Activated CD4-positive, alpha-beta T cell treated with anti-CD3 and anti-CD28 coated beads, Interleukin-2, Interleukin-4, amounts not matched to agents 100 ng/mL and 50 ng/mL, durations not matched to agents 16 hours and 8 hours (primary cell): ENCODE measurements around the gene MIF.
"Not testable (repeated sequence)": the region's sequence is repeated elsewhere in the genome, so short reads cannot be mapped to it uniquely, and the experiment has no call there.

Source experiments
- DNase-seq: peaks from one replicate; pipeline ENCODE4 v3.0.0-alpha.2; 2020; ENCODE audit warnings: low spot score

Gene MIF

DNA sequence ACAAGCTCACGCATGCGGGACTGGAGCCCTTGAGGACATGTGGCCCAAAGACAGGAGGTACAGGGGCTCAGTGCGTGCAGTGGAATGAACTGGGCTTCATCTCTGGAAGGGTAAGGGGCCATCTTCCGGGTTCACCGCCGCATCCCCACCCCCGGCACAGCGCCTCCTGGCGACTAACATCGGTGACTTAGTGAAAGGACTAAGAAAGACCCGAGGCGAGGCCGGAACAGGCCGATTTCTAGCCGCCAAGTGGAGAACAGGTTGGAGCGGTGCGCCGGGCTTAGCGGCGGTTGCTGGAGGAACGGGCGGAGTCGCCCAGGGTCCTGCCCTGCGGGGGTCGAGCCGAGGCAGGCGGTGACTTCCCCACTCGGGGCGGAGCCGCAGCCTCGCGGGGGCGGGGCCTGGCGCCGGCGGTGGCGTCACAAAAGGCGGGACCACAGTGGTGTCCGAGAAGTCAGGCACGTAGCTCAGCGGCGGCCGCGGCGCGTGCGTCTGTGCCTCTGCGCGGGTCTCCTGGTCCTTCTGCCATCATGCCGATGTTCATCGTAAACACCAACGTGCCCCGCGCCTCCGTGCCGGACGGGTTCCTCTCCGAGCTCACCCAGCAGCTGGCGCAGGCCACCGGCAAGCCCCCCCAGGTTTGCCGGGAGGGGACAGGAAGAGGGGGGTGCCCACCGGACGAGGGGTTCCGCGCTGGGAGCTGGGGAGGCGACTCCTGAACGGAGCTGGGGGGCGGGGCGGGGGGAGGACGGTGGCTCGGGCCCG lies at the start of gene MIF:
TSS of gene MIF (plus strand) at position 439 of the 765 bp plus-strand sequence. CDS start at position 531, 92 bp downstream.
- DNase-seq, result peak; percentile 98

DNA sequence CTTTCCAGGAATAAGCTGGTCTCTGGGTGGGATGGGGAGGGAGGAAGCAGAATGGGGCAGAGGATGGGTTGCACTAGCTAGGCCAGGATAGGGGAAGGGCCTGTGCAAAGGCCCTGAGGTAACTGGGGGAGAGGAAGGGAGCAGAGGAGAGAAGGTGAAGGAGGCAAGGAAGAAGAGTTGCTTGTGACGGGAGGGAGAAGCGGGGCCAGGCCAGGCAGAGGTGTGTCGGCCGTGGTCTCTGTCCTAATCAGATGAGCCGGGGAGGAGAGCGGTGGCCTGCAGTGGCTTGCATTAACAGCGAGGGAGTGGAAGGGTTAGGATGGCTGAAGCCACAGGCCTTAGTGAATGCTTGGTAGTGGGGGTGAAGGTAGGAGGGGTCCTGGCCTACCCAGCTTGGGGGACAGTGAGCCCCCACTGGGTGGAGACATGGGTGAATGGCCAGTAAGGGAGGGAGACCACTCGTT lies 49.4 kb upstream of the MIF start:
- no peak for DNase-seq

DNA sequence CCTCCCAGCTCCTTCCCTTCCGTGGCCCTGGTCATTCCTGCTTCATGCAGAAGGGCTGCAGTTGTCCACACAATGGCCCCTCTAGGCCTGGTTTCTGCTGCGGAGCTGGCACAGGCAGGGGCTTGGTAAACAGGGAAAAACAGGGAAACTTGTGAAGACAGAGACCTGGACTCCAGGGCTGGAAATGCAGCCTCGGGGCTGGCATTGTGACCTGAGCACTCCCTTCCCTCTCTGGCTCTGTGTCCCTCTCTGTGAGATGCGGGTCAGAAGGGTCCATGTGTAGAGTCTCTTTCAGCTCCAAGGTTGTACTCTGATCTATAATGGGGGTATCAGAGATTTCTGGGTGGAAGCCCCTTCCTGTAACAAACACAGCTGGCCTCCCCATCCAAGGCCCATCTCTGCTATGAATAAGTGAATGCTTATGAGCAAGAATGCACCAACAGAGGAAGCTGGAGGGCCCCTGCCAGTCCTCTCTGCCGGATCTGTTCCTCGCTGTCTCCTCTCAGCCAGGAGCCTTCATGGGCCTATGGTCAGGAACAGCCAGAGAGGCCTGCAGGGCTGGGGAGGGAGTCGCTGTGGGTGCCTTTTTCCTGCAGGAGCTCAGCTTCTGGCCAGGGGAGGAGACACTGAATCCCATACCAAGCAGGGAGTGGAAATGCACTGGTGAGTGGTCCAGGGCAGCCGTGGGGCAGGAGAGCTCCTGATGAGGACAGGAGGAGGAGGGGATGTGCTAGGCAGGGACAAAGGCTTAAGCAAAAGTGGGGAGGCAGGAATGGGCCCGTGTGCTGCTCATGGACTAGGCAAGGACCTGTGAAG lies 48.7 kb upstream of the MIF start:
- no peak for DNase-seq

DNA sequence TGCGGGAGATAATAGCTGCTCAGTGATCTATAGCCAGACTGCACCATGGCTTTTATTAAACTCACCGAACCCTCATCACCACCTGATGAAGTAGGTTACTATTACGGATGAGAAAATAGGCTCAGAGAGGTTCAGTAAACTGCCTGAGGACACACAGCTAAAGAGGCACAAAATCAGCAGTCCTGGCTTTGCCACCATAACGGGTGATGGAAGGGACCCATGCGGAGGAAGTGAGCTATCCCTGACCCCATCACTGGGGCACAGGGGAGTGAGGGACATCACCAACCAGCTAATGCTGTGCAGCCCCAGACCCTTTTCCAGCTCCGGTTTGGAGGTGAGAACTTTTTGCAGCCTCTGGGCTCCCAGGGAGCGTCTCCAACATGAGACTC lies 48.1 kb upstream of the MIF start:
- DNase-seq, result no peak

DNA sequence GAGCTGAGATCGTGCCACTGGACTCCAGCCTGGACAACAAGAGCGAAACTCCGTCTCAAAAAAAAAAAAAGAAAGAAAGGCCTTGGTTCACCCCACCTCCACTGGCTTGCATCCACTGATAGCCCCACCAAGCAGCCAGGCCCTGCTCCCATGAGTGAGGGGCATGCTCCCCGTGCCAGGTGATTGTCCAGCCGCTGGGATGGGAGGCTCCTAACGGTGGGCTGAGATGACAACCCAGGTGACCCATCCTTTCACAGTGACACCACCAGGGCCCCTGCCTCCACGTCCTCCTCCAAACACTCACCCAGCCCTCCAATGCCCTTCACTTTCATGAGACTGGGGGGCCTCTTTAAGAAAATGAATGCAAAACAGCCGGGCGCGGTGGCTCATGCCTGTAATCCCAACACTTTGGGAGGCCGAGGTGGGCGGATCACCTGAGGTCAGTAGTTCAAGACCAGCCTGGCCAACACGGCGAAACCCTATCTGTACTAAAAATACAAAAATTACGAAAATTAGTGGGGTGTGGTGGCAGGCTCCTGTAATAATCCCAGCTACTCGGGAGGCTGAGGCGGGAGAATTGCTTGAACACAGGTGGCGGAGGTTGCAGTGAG lies 46.8 kb upstream of the MIF start:
- DNase-seq, result no peak

DNA sequence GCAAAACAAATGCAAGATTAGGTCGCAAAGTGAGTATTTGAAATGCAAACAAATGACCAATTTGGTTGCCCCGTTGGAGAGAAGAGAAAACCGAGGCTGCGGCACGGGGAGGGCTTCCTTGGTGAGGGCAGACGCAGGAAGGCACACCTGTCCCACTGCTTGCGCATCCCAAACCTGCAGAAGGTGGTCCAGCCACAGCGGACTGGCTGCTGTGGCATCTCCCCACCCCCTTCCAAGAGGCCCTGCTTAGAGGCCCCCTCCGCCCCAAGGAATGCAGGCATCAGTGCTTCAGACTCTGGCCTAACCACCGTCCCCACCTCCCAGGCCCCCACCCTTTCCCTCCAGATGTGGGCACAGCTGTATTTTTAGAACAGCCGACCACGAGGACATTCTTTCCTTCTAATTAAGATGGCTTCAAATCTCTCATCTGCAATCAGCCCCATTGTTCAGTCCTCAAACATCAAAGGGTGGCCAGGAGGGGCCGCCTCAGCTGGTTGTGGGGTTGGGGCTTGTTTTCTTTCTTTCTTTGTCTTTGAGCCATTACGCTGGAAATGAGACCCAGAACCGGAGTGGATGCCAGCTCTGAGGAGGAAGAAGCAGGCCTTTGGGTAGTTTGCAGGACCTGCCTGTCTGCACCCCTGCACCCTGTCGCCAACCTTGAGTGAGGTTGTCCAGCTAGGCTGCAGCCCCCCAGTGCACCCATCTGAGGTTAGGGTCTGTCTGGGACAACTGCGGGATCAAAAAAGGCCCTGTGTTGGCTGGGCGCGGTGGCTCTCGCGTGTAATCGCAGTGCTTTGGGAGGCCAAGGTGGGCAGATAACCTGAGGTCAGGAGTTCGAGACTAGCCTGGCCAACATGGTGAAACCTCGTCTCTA lies 46.0 kb upstream of the MIF start:
- DNase-seq, result no peak

DNA sequence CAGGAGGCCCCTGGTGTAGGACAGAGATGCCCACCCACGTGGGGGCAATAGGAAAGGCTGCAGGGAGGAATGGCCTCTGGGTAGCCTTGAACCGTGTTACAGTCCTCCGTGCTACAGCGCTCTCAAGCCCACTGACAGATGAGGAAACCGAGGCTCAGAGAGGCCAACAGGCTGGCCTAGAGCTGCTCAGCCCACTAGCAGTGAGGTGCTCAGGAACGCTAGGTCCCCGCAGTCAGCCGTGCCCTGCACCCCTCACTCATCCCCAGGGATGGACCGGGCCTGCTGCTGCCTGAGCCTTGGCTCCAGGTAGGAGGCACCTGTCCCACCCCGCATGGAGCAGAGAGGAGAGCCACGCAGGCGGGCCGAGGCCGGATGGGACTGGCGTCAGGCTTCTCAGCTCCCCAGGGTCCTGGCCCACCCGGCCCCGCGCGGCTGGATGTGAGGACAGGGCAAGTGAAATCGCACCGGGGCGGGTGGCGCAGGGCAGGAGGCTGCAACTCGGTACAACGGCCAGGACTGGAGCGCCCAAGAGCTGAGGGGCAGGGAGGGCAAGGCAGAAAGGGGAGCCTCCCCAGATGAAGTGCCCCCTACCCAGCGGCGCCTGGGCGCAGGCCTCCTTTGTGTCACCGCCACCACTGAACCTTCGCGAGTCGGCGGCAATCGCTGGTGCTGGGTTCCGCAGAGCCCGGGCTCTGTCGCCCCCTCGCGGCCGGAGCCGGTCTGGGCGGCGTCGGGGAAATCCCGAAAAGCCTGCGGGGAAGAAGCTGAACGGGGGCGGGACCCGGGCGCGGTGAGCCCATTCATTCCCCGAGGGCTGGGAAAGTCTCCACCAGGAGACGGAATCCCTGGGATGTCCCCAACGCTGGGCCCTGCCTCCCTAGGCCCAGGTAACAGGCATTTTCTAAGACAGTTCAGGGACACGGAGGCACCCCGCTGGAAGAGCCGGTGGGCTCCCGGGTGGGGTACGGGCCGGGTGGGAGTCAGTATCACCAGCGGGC lies 44.9 kb upstream of the MIF start:
- peak; percentile 85 for DNase-seq

DNA sequence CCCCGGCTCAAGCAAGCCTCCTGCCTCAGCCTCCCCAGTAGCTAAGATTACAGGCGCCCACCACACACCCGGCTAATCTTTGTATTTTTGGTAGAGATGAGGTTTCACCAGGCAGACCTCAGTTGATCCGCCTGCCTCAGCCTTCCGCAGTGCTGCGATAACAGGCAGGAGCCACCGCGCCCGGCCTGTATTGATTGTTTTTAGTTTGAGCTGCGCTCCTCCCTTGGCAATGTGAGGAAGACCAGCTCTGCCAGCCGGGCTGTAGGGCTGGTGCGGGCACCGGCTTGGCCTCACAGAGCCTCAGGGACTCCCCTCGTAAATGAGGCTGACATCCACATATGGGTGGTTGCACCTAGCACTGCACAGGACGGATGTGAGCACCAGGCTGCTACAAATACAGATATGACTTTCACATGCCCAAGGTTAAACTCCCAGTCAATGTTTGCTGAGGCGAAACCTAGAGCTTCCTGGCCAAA lies 44.0 kb upstream of the MIF start:
- DNase-seq, result no peak

DNA sequence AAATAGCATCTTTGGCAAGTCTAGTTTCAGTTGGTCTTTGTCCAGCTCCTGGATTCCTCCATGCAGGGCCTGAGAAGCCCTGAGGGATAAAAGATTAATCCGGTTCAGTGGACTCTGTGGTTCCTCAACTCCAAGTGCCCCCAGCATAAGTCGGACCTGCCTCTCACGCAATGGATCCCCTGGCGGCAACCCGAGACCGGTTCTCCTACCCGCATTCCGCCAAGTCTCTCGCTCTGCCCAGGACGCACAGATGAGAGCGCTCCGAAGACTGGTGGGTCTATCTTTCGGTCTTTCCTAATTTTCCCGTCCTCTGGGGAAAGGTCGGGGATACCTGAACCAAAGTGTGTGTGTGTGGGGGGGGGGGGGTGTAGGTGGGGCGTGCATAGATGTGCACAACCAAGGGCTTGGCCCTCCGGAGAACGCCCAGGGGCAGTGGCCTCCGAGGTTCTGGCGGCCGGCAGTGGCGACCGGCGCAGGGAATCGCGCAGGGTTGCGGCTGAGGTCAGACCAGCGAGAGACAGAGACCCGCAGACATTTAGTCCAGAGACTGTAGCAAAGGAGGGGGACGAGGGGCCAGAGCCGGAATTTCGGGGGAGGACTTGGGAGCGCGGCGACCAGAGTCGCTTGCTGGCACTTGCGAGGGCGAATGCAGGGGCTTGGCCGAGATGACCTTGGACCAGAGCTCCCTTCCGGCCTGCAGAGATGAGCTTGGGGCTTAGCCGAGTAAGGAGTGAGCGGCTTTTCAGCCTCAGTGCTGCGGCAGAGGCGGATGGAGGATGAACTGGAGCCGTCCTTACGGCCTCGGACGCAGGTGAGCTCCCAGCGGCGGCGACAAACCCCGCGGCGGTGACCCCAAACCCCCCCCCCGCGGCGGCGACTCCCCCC lies 37.2 kb upstream of the MIF start:
- no peak for DNase-seq

DNA sequence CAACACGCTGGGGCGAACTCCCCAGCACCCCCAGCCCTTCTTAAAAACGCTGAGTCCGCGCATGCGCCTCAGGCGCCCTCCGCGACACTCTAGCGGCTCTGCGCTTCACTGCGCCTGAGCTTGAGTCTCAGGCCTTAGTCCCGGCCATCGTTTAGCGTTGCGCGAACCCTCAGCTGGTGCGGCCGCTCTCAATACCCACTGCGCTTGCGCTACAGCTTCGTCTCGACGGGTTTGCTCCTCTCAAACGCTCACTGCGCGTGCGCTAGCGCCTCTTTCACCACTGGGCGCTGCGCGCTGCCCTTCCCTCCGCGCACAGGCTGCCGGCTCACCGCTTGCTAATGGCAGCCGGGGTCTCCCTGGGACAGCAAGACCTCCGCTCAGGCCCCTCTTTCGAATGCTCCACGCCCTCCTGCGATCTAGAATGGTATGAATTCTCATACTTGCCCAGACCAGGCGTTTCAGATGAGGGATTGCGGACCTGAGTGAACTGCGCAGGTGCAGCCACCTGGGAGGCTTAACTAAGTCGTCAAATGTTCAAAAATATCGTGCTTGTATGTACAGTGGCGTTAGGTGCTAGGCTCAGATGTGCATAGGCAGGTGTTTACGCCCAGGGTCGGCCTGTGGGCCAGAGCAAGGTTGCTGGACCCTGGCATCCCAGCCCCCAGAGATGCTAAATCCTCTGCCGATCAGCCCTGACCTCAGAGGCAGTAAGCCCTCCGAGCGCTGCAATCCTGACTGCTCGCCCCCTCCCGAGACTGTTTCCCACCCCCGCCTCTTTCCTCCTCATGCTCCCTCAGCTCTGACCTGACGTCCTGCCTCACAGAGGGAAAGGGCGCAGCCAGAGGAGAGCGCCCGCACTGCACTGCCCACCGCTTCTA lies 36.3 kb upstream of the MIF start, which contains the start of gene SLC2A11:
TSS of gene SLC2A11 (plus strand) at position 270 of the 878 bp plus-strand sequence. CDS start at position 395, 125 bp downstream.
- DNase-seq, result peak; percentile 97

DNA sequence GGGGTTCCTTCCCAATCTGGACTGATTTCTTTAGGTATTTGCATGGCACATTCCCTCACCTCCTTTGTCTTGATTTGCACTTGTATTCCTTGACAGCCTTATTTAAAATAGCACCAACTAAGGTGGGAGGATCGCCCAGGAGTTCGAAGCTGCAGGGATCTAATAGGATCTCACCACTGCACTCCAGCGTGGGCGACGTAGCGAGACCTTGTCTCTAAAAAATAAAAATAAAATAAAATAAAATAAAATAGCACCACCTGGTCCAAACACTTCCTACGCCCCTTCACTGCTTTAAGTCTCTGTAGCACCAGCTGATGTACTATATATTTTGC lies 35.7 kb upstream of the MIF start:
- DNase-seq, result no peak

DNA sequence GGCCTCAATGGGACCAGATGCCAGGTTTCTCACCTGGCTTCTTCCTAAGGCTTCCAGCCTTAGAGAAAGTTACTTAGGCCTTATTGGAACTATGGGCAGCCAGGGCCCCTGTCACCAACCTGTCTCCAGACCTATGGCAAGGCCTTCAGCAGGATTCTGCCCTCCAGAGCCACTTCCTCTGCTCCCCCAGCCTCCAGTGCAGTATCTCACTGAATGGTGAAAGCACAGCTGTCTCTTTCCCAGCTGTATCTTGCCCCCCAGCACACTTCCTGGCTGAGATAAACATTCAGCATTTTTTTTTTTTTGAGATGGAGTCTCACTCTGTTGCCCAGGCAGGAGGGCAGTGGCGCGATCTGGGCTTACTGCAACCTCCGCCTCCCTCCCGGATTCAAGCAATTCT lies 35.0 kb upstream of the MIF start:
- DNase-seq, result no peak

DNA sequence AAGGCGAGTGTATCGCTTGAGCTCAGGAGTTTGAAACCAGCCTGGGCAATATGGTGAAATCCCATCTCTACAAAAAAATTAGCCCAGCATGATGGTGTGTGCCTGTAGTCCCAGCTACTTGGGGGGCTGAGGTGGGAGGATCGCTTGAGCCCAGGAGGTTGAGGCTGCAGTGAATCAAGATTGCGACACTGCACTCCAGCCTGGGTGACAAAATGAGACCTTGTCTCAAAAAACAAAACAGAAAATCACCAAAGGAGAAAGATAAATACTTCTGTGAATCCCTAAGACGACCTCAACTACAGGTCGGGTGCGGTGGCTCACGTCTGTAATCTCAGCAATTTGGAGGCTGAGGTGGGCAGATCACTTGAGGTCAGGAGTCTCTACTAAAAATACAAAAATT lies 34.0 kb upstream of the MIF start:
- not testable (repeated sequence) for DNase-seq

DNA sequence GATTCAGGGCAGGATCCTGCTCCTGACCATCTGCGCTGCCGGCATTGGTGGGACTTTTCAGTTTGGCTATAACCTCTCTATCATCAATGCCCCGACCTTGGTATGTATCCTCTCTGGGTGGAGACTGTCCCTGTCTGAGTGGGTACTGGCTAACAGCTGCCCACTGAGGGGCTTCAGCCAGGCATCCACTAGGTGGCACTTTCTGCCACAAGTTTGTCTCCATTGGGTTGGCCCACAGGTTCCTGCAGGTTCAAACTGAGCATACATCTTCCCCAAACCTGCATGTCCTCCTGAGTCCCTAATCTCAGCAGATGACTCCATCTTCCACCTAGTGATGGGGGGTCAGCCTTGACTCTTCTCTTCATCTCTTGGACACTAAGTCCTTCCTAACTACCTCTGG lies 32.1 kb upstream of the MIF start:
- peak; percentile 47 for DNase-seq

DNA sequence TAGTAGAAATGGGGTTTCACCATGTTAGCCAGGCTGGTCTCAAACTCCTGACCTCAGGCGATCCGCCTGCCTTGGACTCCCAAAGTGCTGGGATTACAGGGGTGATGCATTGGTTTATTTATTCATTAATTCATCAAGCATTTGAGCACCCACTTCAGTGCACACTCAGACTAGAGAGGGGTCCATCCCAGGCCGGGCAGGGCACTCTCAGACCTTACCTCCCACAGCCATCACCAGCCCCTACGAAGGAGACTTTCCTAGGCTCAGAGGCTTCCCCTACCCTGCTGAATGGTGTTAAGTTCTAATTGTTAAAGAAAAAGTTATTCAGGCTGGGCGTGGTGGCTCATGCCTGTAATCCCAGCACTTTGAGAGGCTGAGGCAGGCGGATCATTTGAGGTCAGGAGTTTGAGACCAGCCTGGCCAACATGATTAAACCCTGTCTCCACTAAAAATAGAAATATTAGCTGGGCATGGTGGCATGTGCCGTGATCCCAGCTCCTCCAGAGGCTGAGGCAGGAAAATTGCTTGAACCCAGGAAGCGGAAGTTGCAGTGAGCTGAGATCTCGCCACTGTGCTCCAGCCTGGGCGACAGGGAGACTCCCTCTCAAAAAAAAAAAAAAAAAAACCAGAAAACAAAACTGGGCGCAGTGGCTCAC lies 29.6 kb upstream of the MIF start:
- not testable (repeated sequence) for DNase-seq

DNA sequence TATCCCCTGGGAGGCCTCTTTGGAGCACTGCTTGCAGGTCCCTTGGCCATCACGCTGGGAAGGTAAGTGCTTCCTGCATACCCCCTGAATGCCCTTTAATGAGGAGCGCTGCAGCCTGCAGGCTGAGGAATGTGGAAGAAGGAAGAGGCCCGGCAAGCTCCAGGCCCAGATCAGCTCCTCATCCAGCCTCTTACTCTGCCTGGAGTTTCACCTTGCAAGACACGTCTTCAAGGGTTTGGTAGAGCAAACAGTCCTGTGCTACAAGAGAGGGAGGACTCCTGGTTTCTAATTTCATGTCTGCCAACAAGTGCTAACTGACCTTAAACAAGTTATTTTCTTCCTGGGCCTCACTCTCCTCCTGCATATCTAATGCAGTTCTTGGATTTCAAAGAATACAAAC lies 25.6 kb upstream of the MIF start:
- no peak for DNase-seq

DNA sequence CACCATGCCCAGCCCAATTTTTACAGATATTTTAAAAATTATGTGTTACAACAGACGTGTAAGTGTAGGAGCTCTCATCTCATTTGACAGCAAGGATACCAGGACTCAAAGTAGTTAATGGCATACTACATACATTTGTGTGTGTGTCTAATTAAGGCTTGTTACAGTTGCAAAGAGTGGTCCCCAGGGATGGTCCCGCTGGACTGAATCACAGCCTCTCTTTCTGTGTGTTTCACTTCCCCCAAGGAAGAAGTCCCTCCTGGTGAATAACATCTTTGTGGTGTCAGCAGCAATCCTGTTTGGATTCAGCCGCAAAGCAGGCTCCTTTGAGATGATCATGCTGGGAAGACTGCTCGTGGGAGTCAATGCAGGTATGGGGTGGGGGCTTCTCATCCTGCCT lies 19.3 kb upstream of the MIF start:
- no peak for DNase-seq

DNA sequence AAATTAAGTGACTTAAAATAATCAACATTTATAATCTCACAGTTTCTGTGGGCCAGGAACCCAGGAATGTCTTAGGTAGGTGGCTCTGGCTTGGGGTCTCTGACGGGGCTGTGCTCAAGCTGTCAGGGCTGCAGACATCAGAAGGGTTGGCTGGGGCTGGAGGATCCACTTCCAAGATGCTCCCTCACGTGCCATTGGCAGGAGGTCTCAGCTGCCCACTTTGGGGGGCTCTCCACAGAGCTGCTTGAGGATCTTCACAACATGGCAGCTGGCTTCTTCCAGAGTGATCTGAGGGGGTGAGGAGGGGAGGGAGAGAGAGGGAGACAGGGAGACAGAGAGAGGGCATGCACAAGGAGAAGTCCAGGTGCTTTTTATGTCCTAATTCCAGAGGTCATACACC lies 18.4 kb upstream of the MIF start:
- DNase-seq, result no peak
